Fibroblast of skin of scalp (primary cell): ENCODE measurements around the gene SUN5.
"Not testable (repeated sequence)": the region's sequence is repeated elsewhere in the genome, so short reads cannot be mapped to it uniquely, and the experiment has no call there.

Experiments used
- DNase-seq: peaks from one replicate; pipeline ENCODE4 v3.0.0-alpha.2; 2013

Gene SUN5

GRCh38 chr20:32962646-32963045 lies 41.6 kb downstream of the SUN5 start:
- DNase-seq = not testable (repeated sequence)

GRCh38 chr20:32962053-32962452 lies 42.2 kb downstream of the SUN5 start:
- DNase-seq = no peak

GRCh38 chr20:32960849-32961731 lies 43.1 kb downstream of the SUN5 start:
- no peak for DNase-seq

- DNase-seq = no peak
Measured at GRCh38 chr20:32960222-32960518, 44.1 kb downstream of the SUN5 start.

GRCh38 chr20:32959351-32960221 lies 44.6 kb downstream of the SUN5 start:
- DNase-seq = no peak

- DNase-seq = no peak
Measured at GRCh38 chr20:32958574-32958973, 45.7 kb downstream of the SUN5 start.

- DNase-seq = no peak
Measured at GRCh38 chr20:32957459-32957858, 46.8 kb downstream of the SUN5 start.

- not testable (repeated sequence) for DNase-seq
Measured at GRCh38 chr20:32950539-32950938, 53.7 kb downstream of the SUN5 start.

- DNase-seq = no peak
Measured at GRCh38 chr20:32946629-32947028, 57.6 kb downstream of the SUN5 start.

- DNase-seq = peak; percentile 9
Measured at GRCh38 chr20:32945710-32946221, 58.5 kb downstream of the SUN5 start.

- no peak for DNase-seq
Measured at GRCh38 chr20:32943490-32944052, 60.7 kb downstream of the SUN5 start.

- DNase-seq = peak; percentile 14
Measured at GRCh38 chr20:32941155-32941885, 62.9 kb downstream of the SUN5 start.

- DNase-seq = no peak
Measured at GRCh38 chr20:32934580-32934979, 69.7 kb downstream of the SUN5 start.
